ENCODE results near the gene LMX1B. TPM values are rescaled to one million over a fixed set of nuclear protein-coding genes. Genes with fewer than 3 reads are reported as not detected.
"Not testable (repeated sequence)": the region's sequence is repeated elsewhere in the genome, so short reads cannot be mapped to it uniquely, and the experiment has no call there.

LMX1B gene
- total and polyA plus RNA-seq, 7 donors: 0.01 to 0.26 (median 0.08) TPM; not detected in 1

GRCh38 chr9:126652140-126652582 lies 38.4 kb downstream of the LMX1B start:
- Histone ChIP-seq H3K27me3 (ENCODE audit: insufficient read depth in 3 of 3, low read length in 2 of 3) (peaks cover 0 to 45% (median 9%) of the 10 kb centered on the region in 3 donors), H3K4me1 (no peaks in the 10 kb centered on the region), H3K4me3 (no peak overlapping the region), H3K9me3 (no peaks in the 10 kb centered on the region), H3K27ac (no peak overlapping the region), H3K36me3 (ENCODE audit: insufficient read depth in 1 of 2, low read depth in 1 of 2) (no peaks in the 10 kb centered on the region)
- intact Hi-C loops (cut with DNase I): no loop called here
- no peak for TF ChIP-seq CTCF (IDR thresholded peaks at IDR 0.05)
- ATAC-seq (no peak), DNase-seq (no peak)
- 36 to 48% (median 38%) methylated on average over 16 to 18 of the region's 18 CpGs for WGBS, 3 donors

- Histone ChIP-seq H3K9me3 (no peaks in the 10 kb centered on the region), H3K4me1 (no peaks in the 10 kb centered on the region), H3K36me3 (ENCODE audit: insufficient read depth in 1 of 2, low read depth in 1 of 2) (no peaks in the 10 kb centered on the region), H3K27me3 (ENCODE audit: insufficient read depth in 3 of 3, low read length in 2 of 3) (peaks cover 0 to 35% (median 9%) of the 10 kb centered on the region in 3 donors), H3K4me3 (no peak overlapping the region), H3K27ac (no peak overlapping the region)
- DNase-seq: no peak
- WGBS, 3 donors: 81 to 92% (median 82%) methylated on average over 7 of the region's 7 CpGs
- no peak for TF ChIP-seq CTCF (IDR thresholded peaks at IDR 0.05)
- ATAC-seq: no peak
- intact Hi-C loops (cut with DNase I): no loop called here
Observed at GRCh38 chr9:126654124-126654523, 40.4 kb downstream of the LMX1B start.

- not testable (repeated sequence) for H3K4me1 ChIP-seq
Observed at GRCh38 chr9:126656214-126656613, 42.5 kb downstream of the LMX1B start.

GRCh38 chr9:126658201-126658825 lies 44.6 kb downstream of the LMX1B start:
- WGBS, 3 donors: 88 to 90% (median 90%) methylated on average over 12 to 13 of the region's 13 CpGs
- no peak overlapping the region for H3K27ac ChIP-seq
- no peak for TF ChIP-seq CTCF (IDR thresholded peaks at IDR 0.05)
- peaks cover 0 to 21% (median 4%) of the 10 kb centered on the region in 3 donors for H3K27me3 ChIP-seq (ENCODE audit: insufficient read depth in 3 of 3, low read length in 2 of 3)
- ATAC-seq (no peak), DNase-seq (no peak)
- H3K9me3 ChIP-seq: no peaks in the 10 kb centered on the region
- no peak overlapping the region for H3K4me3 ChIP-seq
- no peaks in the 10 kb centered on the region for H3K36me3 ChIP-seq (ENCODE audit: insufficient read depth in 1 of 2, low read depth in 1 of 2)
- no peaks in the 10 kb centered on the region for H3K4me1 ChIP-seq
- intact Hi-C loops (cut with DNase I): no loop called here

More at GRCh38 chr9:126656214-126656613, 42.5 kb downstream of the LMX1B start:
- peaks cover 0 to 35% (median 6%) of the 10 kb centered on the region in 3 donors for H3K27me3 ChIP-seq (ENCODE audit: insufficient read depth in 3 of 3, low read length in 2 of 3)
- H3K4me3 ChIP-seq; H3K9me3 ChIP-seq; H3K36me3 ChIP-seq (ENCODE audit: insufficient read depth in 1 of 2, low read depth in 1 of 2); H3K27ac ChIP-seq; DNase-seq; intact Hi-C loops (cut with DNase I); ATAC-seq: not testable (repeated sequence)
- 82 to 93% (median 85%) methylated on average over 4 of the region's 4 CpGs for whole genome bisulfite sequencing, 3 donors

- intact Hi-C loops (cut with DNase I): no loop called here
- no peaks in the 10 kb centered on the region for H3K36me3 ChIP-seq (ENCODE audit: insufficient read depth in 1 of 2, low read depth in 1 of 2)
- H3K27me3 ChIP-seq (ENCODE audit: insufficient read depth in 3 of 3, low read length in 2 of 3): peaks cover 0 to 17% (median 4%) of the 10 kb centered on the region in 3 donors
- H3K4me3 ChIP-seq: no peak overlapping the region
- WGBS, 3 donors: 84 to 93% (median 89%) methylated on average over 11 of the region's 11 CpGs
- no peaks in the 10 kb centered on the region for H3K4me1 ChIP-seq
- TF ChIP-seq CTCF (IDR thresholded peaks at IDR 0.05): no peak
- DNase-seq (no peak), ATAC-seq (no peak)
- H3K9me3 ChIP-seq: no peaks in the 10 kb centered on the region
- H3K27ac ChIP-seq: no peak overlapping the region
Observed at GRCh38 chr9:126658956-126659555, 45.3 kb downstream of the LMX1B start.
